ENCODE measurements around the gene ABCA10. TPM values are rescaled to one million over a fixed set of nuclear protein-coding genes. Genes with fewer than 3 reads are reported as not detected.

ABCA10 gene
- total and polyA plus RNA-seq, 2 donors (not counting 1 experiment from before 2014, with no cell fraction given), result 0.55 to 1.9 TPM

GRCh38 chr17:69192754-69193153 is 35.9 kb downstream of the ABCA10 start:
- Histone ChIP-seq H3K36me3 (replicated peaks in 1 of 2; ENCODE audit: control extremely low read depth in 1 of 2, control insufficient read depth in 1 of 2, extremely low read depth in 1 of 2, insufficient read depth in 2 of 2, low read length in 1 of 2) (no peaks in the 10 kb centered on the region), H3K27ac (ENCODE audit: low read length in 2 of 2) (no peak overlapping the region), H3K9me3 (ENCODE audit: control extremely low read depth in 1 of 3, control insufficient read depth in 2 of 3, insufficient read depth in 1 of 3, low read length in 2 of 3) (peaks cover 0 to 7% (median 0%) of the 10 kb centered on the region in 3 donors), H3K79me2 (ENCODE audit: control insufficient read depth, insufficient read depth, low read length) (no peaks in the 10 kb centered on the region), H4K20me1 (ENCODE audit: control insufficient read depth, insufficient read depth, low read length, poor library complexity, severe bottlenecking) (no peaks in the 10 kb centered on the region), H3K9ac (ENCODE audit: low read length) (no peak overlapping the region), H3K4me2 (replicated peaks; ENCODE audit: low read depth, low read length, poor library complexity, severe bottlenecking) (no peak overlapping the region), H3K4me1 (ENCODE audit: control insufficient read depth in 2 of 2, insufficient read depth in 2 of 2, low read length in 2 of 2) (no peaks in the 10 kb centered on the region), H3K27me3 (replicated peaks in 1 of 4; ENCODE audit: control extremely low read depth in 1 of 4, control insufficient read depth in 3 of 4, insufficient read depth in 4 of 4, low read length in 3 of 4) (no peaks in the 10 kb centered on the region), H3K4me3 (ENCODE audit: control extremely low read depth in 1 of 5, extremely low read depth in 1 of 5, insufficient read depth in 1 of 5, low read depth in 2 of 5, low read length in 4 of 5) (no peak overlapping the region), H2AFZ (ENCODE audit: insufficient read depth, low read depth, low read length, poor library complexity, severe bottlenecking) (no peak overlapping the region)
- no peak overlapping the region for H3K4me3 Mint-ChIP-seq
- H3K4me1 Mint-ChIP-seq, result no peaks in the 10 kb centered on the region
- ATAC-seq (ENCODE audit: low read depth) (no peak), DNase-seq (no peak)
- ChIA-PET POLR2A (no interaction called here), CTCF (no interaction called here)
- no peak for TF ChIP-seq CTCF (IDR thresholded peaks at IDR 0.05)
- TF ChIP-seq EZH2 (IDR thresholded peaks at IDR 0.05; ENCODE audit: borderline replicate concordance, insufficient read depth, low read depth, low read length, poor library complexity, severe bottlenecking), result no peak
- H3K9me3 Mint-ChIP-seq (ENCODE audit: insufficient read depth), result no peaks in the 10 kb centered on the region
- no peak overlapping the region for H3K27ac Mint-ChIP-seq
- no peaks in the 10 kb centered on the region for H3K27me3 Mint-ChIP-seq
- intact Hi-C loops (cut with micrococcal nuclease), result no loop called here

- no peaks in the 10 kb centered on the region for H3K9me3 ChIP-seq (ENCODE audit: control extremely low read depth in 1 of 3, control insufficient read depth in 2 of 3, insufficient read depth in 1 of 3, low read length in 2 of 3)
- TF ChIP-seq EZH2 (IDR thresholded peaks at IDR 0.05; ENCODE audit: borderline replicate concordance, insufficient read depth, low read depth, low read length, poor library complexity, severe bottlenecking), result no peak
- no peak for TF ChIP-seq CTCF (IDR thresholded peaks at IDR 0.05)
These were observed 39.8 kb downstream of the ABCA10 start for GRCh38 chr17:69188796-69189195.

More at GRCh38 chr17:69188796-69189195, 39.8 kb downstream of the ABCA10 start:
- no peaks in the 10 kb centered on the region for H3K27me3 Mint-ChIP-seq
- no peaks in the 10 kb centered on the region for H3K4me1 Mint-ChIP-seq
- no peaks in the 10 kb centered on the region for H3K4me1 ChIP-seq (ENCODE audit: control insufficient read depth in 2 of 2, insufficient read depth in 2 of 2, low read length in 2 of 2)
- no peak overlapping the region for H3K4me2 ChIP-seq (replicated peaks; ENCODE audit: low read depth, low read length, poor library complexity, severe bottlenecking)
- no peaks in the 10 kb centered on the region for H3K36me3 ChIP-seq (replicated peaks in 1 of 2; ENCODE audit: control extremely low read depth in 1 of 2, control insufficient read depth in 1 of 2, extremely low read depth in 1 of 2, insufficient read depth in 2 of 2, low read length in 1 of 2)
- no peak overlapping the region for H3K4me3 Mint-ChIP-seq
- ATAC-seq (ENCODE audit: low read depth), result no peak
- no peaks in the 10 kb centered on the region for H3K79me2 ChIP-seq (ENCODE audit: control insufficient read depth, insufficient read depth, low read length)
- CTCF ChIA-PET, result interaction anchor here (0.6 kb wide), 1 partner anchor 417 kb away, joined by 3 read pairs; no protein-coding TSS in a partner anchor
- intact Hi-C loops (cut with micrococcal nuclease), result no loop called here
- H2AFZ ChIP-seq (ENCODE audit: insufficient read depth, low read depth, low read length, poor library complexity, severe bottlenecking), result no peak overlapping the region
- no peak overlapping the region for H3K9ac ChIP-seq (ENCODE audit: low read length)
- no peak overlapping the region for H3K27ac Mint-ChIP-seq
- POLR2A ChIA-PET, result no interaction called here
- no peak for DNase-seq
- H3K9me3 Mint-ChIP-seq (ENCODE audit: insufficient read depth), result no peaks in the 10 kb centered on the region
- no peaks in the 10 kb centered on the region for H3K27me3 ChIP-seq (replicated peaks in 1 of 4; ENCODE audit: control extremely low read depth in 1 of 4, control insufficient read depth in 3 of 4, insufficient read depth in 4 of 4, low read length in 3 of 4)
- no CpG with 5 or more reads among the region's 2 CpGs for WGBS (ENCODE audit: insufficient coverage)
- no peak overlapping the region for H3K27ac ChIP-seq (ENCODE audit: low read length in 2 of 2)
- H4K20me1 ChIP-seq (ENCODE audit: control insufficient read depth, insufficient read depth, low read length, poor library complexity, severe bottlenecking), result no peaks in the 10 kb centered on the region
- no peak overlapping the region for H3K4me3 ChIP-seq (ENCODE audit: control extremely low read depth in 1 of 5, extremely low read depth in 1 of 5, insufficient read depth in 1 of 5, low read depth in 2 of 5, low read length in 4 of 5)
